A673 (cell line): ENCODE results near the gene PTBP1. TPM values are rescaled to one million over a fixed set of nuclear protein-coding genes. Genes with fewer than 3 reads are reported as not detected.

Source experiments
- BruUV-seq: library from RNA; stranded (reverse); fragments of 400-500 nt; replicated peaks from 2 replicates; lab custom pipeline; 2021; lab: Mats Ljungman, UMichigan
- CTCF ChIA-PET: fragments of 300-600 bp; sonication (Branson Sonifier 250); formaldehyde crosslinking; loops from one replicate; lab custom pipeline; 2022; ENCODE audit warnings: antibody characterized with exemption; lab: Charles Lee
- POLR2A ChIA-PET: fragments of 300-600 bp; sonication (Branson Sonifier 250); formaldehyde crosslinking; loops from one replicate; lab custom pipeline; 2022; ENCODE audit warnings: antibody characterized with exemption; ENCODE audit not compliant: low non-redundant PET; lab: Charles Lee
- DNase-seq: peaks from one replicate; pipeline ENCODE4 v3.0.0-alpha.2; 2015; ENCODE audit warnings: low spot score
- H3K27ac ChIP-seq: fragments of 200-600 bp; sonication (generic); 2 replicates; pipeline ENCODE4 v1.5.1; 2016; ENCODE audit warnings: mixed run types, low read depth, mild to moderate bottlenecking, mixed read lengths, antibody characterized with exemption, low read length; ENCODE audit not compliant: poor library complexity, severe bottlenecking
- H3K27me3 ChIP-seq: fragments of 200-600 bp; sonication (generic); replicated peaks from 2 replicates; pipeline ENCODE4 v1.6.1; 2017; ENCODE audit warnings: mixed run types, low read depth, mild to moderate bottlenecking, mixed read lengths, antibody characterized with exemption, low read length; ENCODE audit not compliant: insufficient read depth, poor library complexity
- H3K36me3 ChIP-seq: fragments of 200-600 bp; sonication (generic); 2 replicates; pipeline ENCODE4 v1.6.1; 2016; ENCODE audit warnings: mixed run types, mild to moderate bottlenecking, mixed read lengths, antibody characterized with exemption, low read length; ENCODE audit not compliant: insufficient read depth, poor library complexity, severe bottlenecking
- H3K4me1 ChIP-seq: fragments of 200-600 bp; sonication (generic); 2 replicates; pipeline ENCODE4 v1.6.1; 2017; ENCODE audit warnings: mixed run types, mild to moderate bottlenecking, mixed read lengths, antibody characterized with exemption, low read length; ENCODE audit not compliant: insufficient read depth, poor library complexity, severe bottlenecking
- H3K4me3 ChIP-seq: fragments of 200-600 bp; sonication (generic); 2 replicates; pipeline ENCODE4 v1.5.1; 2016; ENCODE audit warnings: low read depth, mixed run types, mild to moderate bottlenecking, mixed read lengths, low read length; ENCODE audit not compliant: poor library complexity, severe bottlenecking
- H3K9me3 ChIP-seq: fragments of 200-600 bp; sonication (generic); 2 replicates; pipeline ENCODE4 v1.6.1; 2016; ENCODE audit warnings: mixed run types, low read depth, mild to moderate bottlenecking, mixed read lengths, antibody characterized with exemption, low read length; ENCODE audit not compliant: poor library complexity, severe bottlenecking
- EZH2 ChIP-seq: fragments of 200-600 bp; sonication (generic); IDR thresholded peaks from 2 replicates; pipeline ENCODE4 v1.6.1; 2017; ENCODE audit warnings: borderline replicate concordance, low read depth, mild to moderate bottlenecking, mixed read lengths, antibody characterized with exemption, low read length; ENCODE audit not compliant: poor library complexity, severe bottlenecking
- intact Hi-C: fragments of 100-400 bp; cut with micrococcal nuclease; formaldehyde crosslinking; loops from one replicate; pipeline ENCODE4 v1.10.0; 2022; ENCODE audit not compliant: unreplicated experiment
- total RNA-seq: library from RNA; stranded (reverse); gene quantifications from 2 replicates; pipeline ENCODE4 v1.2.3, GENCODE V29; 2021
- TF ChIP-seq, protein P1 (sequence below): fragments of 300-800, 200-600 bp; sonication (generic); conservative IDR thresholded peaks from 2 replicates; pipeline ENCODE4 v1.5.1; 2017; ENCODE audit warnings: low read depth, mild to moderate bottlenecking, antibody characterized with exemption, low read length, moderate library complexity, mixed read lengths

The PTBP1 gene
- total RNA-seq, 1 experiment from 2014 or later = 800 TPM

DNA sequence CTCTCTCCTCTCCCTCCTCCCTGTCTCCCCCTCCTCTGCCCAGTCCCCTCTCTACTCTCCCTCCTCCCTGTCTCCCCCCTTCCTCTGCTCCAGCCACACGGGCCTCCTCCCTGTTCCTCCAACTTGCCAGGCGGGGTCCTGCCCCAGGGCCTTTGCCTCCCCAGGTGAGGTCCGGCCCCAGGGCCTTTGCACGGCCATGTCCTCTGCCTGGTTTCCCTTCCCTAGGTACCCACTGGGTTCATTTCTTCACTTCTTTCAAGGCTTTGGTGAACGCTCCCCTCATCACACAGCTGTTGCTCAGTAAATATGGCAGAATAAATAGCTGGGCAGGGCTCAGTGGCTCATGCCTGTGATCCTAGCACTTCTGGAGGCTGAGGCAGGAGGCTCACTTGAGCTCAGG lies 25.2 kb upstream of the PTBP1 start:
- DNase-seq = no peak
- ChIA-PET POLR2A (no interaction called here), CTCF (interaction anchor here (1.0 kb wide), 1 partner anchor 91 kb away, joined by 3 read pairs; no protein-coding TSS in a partner anchor)
- Histone ChIP-seq H3K9me3 (no peaks in the 10 kb centered on the region), H3K27me3 (no peaks in the 10 kb centered on the region), H3K4me3 (no peak overlapping the region), H3K4me1 (no peaks in the 10 kb centered on the region), H3K27ac (no peak overlapping the region), H3K36me3 (no peaks in the 10 kb centered on the region)
- TF ChIP-seq, protein P1, sequence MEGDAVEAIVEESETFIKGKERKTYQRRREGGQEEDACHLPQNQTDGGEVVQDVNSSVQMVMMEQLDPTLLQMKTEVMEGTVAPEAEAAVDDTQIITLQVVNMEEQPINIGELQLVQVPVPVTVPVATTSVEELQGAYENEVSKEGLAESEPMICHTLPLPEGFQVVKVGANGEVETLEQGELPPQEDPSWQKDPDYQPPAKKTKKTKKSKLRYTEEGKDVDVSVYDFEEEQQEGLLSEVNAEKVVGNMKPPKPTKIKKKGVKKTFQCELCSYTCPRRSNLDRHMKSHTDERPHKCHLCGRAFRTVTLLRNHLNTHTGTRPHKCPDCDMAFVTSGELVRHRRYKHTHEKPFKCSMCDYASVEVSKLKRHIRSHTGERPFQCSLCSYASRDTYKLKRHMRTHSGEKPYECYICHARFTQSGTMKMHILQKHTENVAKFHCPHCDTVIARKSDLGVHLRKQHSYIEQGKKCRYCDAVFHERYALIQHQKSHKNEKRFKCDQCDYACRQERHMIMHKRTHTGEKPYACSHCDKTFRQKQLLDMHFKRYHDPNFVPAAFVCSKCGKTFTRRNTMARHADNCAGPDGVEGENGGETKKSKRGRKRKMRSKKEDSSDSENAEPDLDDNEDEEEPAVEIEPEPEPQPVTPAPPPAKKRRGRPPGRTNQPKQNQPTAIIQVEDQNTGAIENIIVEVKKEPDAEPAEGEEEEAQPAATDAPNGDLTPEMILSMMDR = no peak
- TF ChIP-seq EZH2 = no peak
- no TSS peak for BruUV-seq
- intact Hi-C loops = loop anchor here (5.0 kb wide), 2 partner anchors 90 to 210 kb away; partner anchors contain the start of gene WDR18

DNA sequence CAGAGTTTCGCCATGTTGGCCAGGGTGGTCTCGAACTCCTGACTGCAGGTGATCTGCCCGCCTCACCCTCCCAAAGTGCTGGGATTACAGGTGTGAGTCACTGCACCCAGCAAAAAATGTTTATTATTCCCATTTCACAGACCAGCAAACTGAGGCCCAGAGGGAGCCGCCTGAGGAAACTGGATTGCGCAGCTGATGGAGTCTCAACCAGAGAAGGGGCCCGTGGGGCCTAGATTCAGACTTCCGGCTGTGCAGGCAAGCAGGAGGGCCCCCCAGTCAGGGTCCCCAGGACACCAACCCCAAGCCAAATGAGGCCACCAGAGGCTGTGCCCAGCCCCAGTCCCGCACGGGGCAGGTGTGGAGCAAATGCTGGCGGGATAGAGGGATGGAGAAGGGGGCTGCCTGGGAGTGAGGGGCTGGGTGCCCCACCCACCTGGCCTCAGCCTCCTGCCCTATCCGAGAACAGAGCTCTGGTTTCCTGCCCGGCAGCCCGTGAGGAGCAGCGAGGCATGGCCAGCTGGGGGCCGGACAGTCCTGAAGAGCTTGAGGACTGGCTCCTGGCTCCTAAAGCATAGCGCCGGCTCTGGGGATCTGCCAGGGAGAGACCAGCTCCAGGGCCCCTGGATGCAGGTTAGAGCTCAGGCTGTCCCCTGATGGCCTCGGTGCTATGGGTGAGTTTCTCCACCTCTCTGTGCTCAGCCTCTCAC lies 24.4 kb upstream of the PTBP1 start:
- Histone ChIP-seq H3K4me1 (no peaks in the 10 kb centered on the region), H3K27me3 (no peaks in the 10 kb centered on the region), H3K36me3 (no peaks in the 10 kb centered on the region), H3K9me3 (no peaks in the 10 kb centered on the region), H3K27ac (no peak overlapping the region), H3K4me3 (no peak overlapping the region)
- CTCF ChIA-PET = interaction anchor here (0.5 to 1.0 kb wide), 2 partner anchors 91 to 254 kb away, joined by 3 read pairs; no protein-coding TSS in a partner anchor
- TF ChIP-seq EZH2 = no peak
- intact Hi-C loops = loop anchor here (5.0 kb wide), 2 partner anchors 89 to 209 kb away; partner anchors contain the start of gene WDR18
- POLR2A ChIA-PET = no interaction called here
- no peak for DNase-seq
- BruUV-seq = no TSS peak

- TF ChIP-seq EZH2 = no peak
- TF ChIP-seq, protein P1 = no peak
- Histone ChIP-seq H3K9me3 (no peaks in the 10 kb centered on the region), H3K36me3 (no peaks in the 10 kb centered on the region), H3K27me3 (no peaks in the 10 kb centered on the region), H3K4me3 (no peak overlapping the region), H3K4me1 (no peaks in the 10 kb centered on the region), H3K27ac (no peak overlapping the region)
- ChIA-PET CTCF (interaction anchor here (0.7 kb wide), 1 partner anchor 214 kb away, joined by 5 read pairs; no protein-coding TSS in a partner anchor), POLR2A (no interaction called here)
- no TSS peak for BruUV-seq
- intact Hi-C loops = no loop called here
- no peak for DNase-seq
Observed at GRCh38 chr19:776549-776948, 20.7 kb upstream of the PTBP1 start.
